ENCODE measurements around the gene EPHA3.

EPHA3 gene

DNA sequence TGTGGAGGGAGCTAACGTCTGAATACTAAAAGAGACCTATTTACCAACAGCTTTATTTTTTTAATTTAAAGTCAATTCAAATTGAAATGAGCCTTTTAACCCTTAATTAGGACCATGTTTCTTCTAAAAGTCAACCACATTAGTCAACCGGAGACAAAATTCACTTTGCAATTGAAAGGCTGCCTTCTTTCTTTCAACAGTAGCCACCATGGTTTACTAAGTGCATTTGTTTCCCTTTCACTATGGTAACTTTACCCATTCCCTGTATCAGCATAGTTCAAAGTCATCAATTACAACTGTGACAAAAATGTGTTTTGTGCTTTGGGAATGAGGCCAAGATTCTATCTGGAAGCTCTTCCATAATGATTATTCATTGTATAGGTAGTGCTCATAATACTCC is 225.4 kb downstream of the EPHA3 start:
- H3K9me3 ChIP-seq (ENCODE audit: control insufficient read depth, insufficient read depth, low read depth, low read length) = no peaks in the 10 kb centered on the region
- no peak overlapping the region for H3K27ac ChIP-seq (ENCODE audit: extremely low read depth, low read depth, low read length)
- no peak overlapping the region for H3K4me3 ChIP-seq (ENCODE audit: low read depth, low read length)
- H3K36me3 ChIP-seq (ENCODE audit: control insufficient read depth in 2 of 2, insufficient read depth in 1 of 2, low read length in 2 of 2) = no peaks in the 10 kb centered on the region
- ChIA-PET CTCF (interaction anchor here (0.7 to 1.5 kb wide), 2 partner anchors 19 to 182 kb away, joined by 3 read pairs; no protein-coding TSS in a partner anchor), POLR2A (no interaction called here)
- no peaks in the 10 kb centered on the region for H3K4me1 ChIP-seq (ENCODE audit: control insufficient read depth, insufficient read depth, low read length)
- TF ChIP-seq, protein P1, sequence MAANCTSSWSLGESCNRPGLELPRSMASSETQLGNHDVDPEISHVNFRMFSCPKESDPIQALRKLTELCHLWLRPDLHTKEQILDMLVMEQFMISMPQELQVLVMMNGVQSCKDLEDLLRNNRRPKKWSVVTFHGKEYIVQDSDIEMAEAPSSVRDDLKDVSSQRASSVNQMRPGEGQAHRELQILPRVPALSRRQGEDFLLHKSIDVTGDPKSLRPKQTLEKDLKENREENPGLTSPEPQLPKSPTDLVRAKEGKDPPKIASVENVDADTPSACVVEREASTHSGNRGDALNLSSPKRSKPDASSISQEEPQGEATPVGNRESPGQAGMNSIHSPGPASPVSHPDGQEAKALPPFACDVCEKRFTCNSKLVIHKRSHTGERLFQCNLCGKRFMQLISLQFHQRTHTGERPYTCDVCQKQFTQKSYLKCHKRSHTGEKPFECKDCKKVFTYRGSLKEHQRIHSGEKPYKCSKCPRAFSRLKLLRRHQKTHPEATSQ (tag by site-specific recombination; IDR thresholded peaks at IDR 0.05) = no peak
- TF ChIP-seq ZNF692 (tag by site-specific recombination; IDR thresholded peaks at IDR 0.05) (no peak), ZNF777 (tag by site-specific recombination; IDR thresholded peaks at IDR 0.05; ENCODE audit: borderline replicate concordance) (no peak), ZNF169 (tag by site-specific recombination; IDR thresholded peaks at IDR 0.05) (no peak), ZNF426 (tag by site-specific recombination; IDR thresholded peaks at IDR 0.05) (no peak), ZNF623 (tag by site-specific recombination; IDR thresholded peaks at IDR 0.05) (no peak), WT1 (tag by site-specific recombination; IDR thresholded peaks at IDR 0.05) (no peak), SCRT1 (tag by site-specific recombination; IDR thresholded peaks at IDR 0.05; ENCODE audit: borderline replicate concordance) (no peak)
- TF ChIP-seq, protein P2, sequence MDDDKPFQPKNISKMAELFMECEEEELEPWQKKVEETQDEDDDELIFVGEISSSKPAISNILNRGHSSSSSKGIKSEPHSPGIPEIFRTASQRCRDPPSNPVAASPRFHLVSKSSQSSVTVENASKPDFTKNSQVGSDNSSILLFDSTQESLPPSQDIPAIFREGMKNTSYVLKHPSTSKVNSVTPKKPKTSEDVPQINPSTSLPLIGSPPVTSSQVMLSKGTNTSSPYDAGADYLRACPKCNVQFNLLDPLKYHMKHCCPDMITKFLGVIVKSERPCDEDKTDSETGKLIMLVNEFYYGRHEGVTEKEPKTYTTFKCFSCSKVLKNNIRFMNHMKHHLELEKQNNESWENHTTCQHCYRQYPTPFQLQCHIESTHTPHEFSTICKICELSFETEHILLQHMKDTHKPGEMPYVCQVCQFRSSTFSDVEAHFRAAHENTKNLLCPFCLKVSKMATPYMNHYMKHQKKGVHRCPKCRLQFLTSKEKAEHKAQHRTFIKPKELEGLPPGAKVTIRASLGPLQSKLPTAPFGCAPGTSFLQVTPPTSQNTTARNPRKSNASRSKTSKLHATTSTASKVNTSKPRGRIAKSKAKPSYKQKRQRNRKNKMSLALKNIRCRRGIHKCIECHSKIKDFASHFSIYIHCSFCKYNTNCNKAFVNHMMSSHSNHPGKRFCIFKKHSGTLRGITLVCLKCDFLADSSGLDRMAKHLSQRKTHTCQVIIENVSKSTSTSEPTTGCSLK (tag by site-specific recombination; IDR thresholded peaks at IDR 0.05) = no peak

DNA sequence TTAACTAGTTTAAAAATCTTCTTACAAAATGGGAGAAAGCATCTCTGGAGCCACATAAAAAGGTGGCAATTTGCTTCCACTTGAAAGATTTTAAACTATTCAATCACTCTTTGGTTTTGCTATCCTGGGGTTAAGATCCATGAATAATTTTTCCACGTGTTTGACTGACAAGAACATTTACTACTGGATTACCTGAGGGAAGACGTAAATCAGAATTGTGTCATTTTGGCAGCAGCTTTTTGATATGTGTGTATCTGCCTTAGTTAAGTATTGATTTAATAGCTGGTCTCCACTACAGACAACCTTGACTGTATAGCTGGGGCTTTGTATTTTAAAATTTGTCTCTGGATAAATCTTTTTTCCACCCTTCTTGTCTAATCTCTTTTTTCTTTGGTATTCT is 228.3 kb downstream of the EPHA3 start:
- no peak overlapping the region for H3K27ac ChIP-seq (ENCODE audit: extremely low read depth, low read depth, low read length)
- no peaks in the 10 kb centered on the region for H3K36me3 ChIP-seq (ENCODE audit: control insufficient read depth in 2 of 2, insufficient read depth in 1 of 2, low read length in 2 of 2)
- TF ChIP-seq ZNF596 (tag by site-specific recombination; IDR thresholded peaks at IDR 0.05) = no peak
- no peak for TF ChIP-seq ZNF664 (tag by site-specific recombination; IDR thresholded peaks at IDR 0.05)
- TF ChIP-seq, protein P3, sequence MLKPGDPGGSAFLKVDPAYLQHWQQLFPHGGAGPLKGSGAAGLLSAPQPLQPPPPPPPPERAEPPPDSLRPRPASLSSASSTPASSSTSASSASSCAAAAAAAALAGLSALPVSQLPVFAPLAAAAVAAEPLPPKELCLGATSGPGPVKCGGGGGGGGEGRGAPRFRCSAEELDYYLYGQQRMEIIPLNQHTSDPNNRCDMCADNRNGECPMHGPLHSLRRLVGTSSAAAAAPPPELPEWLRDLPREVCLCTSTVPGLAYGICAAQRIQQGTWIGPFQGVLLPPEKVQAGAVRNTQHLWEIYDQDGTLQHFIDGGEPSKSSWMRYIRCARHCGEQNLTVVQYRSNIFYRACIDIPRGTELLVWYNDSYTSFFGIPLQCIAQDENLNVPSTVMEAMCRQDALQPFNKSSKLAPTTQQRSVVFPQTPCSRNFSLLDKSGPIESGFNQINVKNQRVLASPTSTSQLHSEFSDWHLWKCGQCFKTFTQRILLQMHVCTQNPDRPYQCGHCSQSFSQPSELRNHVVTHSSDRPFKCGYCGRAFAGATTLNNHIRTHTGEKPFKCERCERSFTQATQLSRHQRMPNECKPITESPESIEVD (tag by site-specific recombination; IDR thresholded peaks at IDR 0.05) = no peak
- no peak for TF ChIP-seq KLF1 (tag by site-specific recombination; IDR thresholded peaks at IDR 0.05)
- TF ChIP-seq ZNF10 (tag by site-specific recombination; IDR thresholded peaks at IDR 0.05) = no peak
- TF ChIP-seq ZNF350 (tag by site-specific recombination; IDR thresholded peaks at IDR 0.05) = no peak
- no peak for TF ChIP-seq ZNF416 (tag by site-specific recombination; IDR thresholded peaks at IDR 0.05)
- TF ChIP-seq ZNF624 (tag by site-specific recombination; IDR thresholded peaks at IDR 0.05) = no peak
- TF ChIP-seq, protein P4, sequence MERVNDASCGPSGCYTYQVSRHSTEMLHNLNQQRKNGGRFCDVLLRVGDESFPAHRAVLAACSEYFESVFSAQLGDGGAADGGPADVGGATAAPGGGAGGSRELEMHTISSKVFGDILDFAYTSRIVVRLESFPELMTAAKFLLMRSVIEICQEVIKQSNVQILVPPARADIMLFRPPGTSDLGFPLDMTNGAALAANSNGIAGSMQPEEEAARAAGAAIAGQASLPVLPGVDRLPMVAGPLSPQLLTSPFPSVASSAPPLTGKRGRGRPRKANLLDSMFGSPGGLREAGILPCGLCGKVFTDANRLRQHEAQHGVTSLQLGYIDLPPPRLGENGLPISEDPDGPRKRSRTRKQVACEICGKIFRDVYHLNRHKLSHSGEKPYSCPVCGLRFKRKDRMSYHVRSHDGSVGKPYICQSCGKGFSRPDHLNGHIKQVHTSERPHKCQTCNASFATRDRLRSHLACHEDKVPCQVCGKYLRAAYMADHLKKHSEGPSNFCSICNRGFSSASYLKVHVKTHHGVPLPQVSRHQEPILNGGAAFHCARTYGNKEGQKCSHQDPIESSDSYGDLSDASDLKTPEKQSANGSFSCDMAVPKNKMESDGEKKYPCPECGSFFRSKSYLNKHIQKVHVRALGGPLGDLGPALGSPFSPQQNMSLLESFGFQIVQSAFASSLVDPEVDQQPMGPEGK (tag by site-specific recombination; IDR thresholded peaks at IDR 0.05) = no peak
- TF ChIP-seq ZBTB8A (tag by site-specific recombination; IDR thresholded peaks at IDR 0.05) = no peak
- TF ChIP-seq ZNF157 (tag by site-specific recombination; IDR thresholded peaks at IDR 0.05) = no peak
- no peak for TF ChIP-seq MEIS1 (CRISPR knock-in tag; IDR thresholded peaks at IDR 0.05; ENCODE audit: borderline replicate concordance)
- TF ChIP-seq TCF7L2 (IDR thresholded peaks at IDR 0.05; ENCODE audit: borderline replicate concordance, low read depth, low read length) = no peak
- no peak for TF ChIP-seq ZNF23 (tag by site-specific recombination; IDR thresholded peaks at IDR 0.05; ENCODE audit: borderline replicate concordance)
- TF ChIP-seq ZNF354C (tag by site-specific recombination; IDR thresholded peaks at IDR 0.05; ENCODE audit: borderline replicate concordance, low read depth) = no peak
- TF ChIP-seq ZNF138 (tag by site-specific recombination; IDR thresholded peaks at IDR 0.05; ENCODE audit: borderline replicate concordance) = no peak
- no peak for TF ChIP-seq ZNF837 (tag by site-specific recombination; IDR thresholded peaks at IDR 0.05)
- no peaks in the 10 kb centered on the region for H3K9me3 ChIP-seq (ENCODE audit: control insufficient read depth, insufficient read depth, low read depth, low read length)
- H3K4me3 ChIP-seq (ENCODE audit: low read depth, low read length) = no peak overlapping the region
- POLR2A ChIA-PET = no interaction called here
- H3K4me1 ChIP-seq (ENCODE audit: control insufficient read depth, insufficient read depth, low read length) = no peaks in the 10 kb centered on the region
- CTCF ChIA-PET = no interaction called here
